Neural cell (in vitro differentiated cells): ENCODE results near the gene PRUNE2.

Experiments used
- CTCF ChIP-seq: fragments of 450-650 bp; IDR thresholded peaks from 2 replicates; pipeline ENCODE4 v1.5.1; 2014; ENCODE audit warnings: antibody characterized with exemption, mild to moderate bottlenecking, moderate library complexity; ENCODE audit not compliant: poor library complexity, severe bottlenecking
- EP300 ChIP-seq: fragments of 450-650 bp; conservative IDR thresholded peaks from 2 replicates; pipeline ENCODE4 v1.6.1; 2014; ENCODE audit warnings: antibody characterized with exemption, mild to moderate bottlenecking, moderate library complexity; ENCODE audit not compliant: poor library complexity, severe bottlenecking
- EZH2 ChIP-seq: fragments of 200-600, 300-800 bp; shearing (Covaris generic), sonication (generic); IDR thresholded peaks from 2 replicates; pipeline ENCODE4 v1.6.1; 2014; ENCODE audit warnings: antibody characterized with exemption, low read length, borderline replicate concordance, mild to moderate bottlenecking; ENCODE audit not compliant: insufficient read depth, poor library complexity, severe bottlenecking
- RAD21 ChIP-seq: fragments of 450-650 bp; conservative IDR thresholded peaks from 2 replicates; pipeline ENCODE4 v1.6.1; 2014; ENCODE audit warnings: antibody characterized with exemption, mild to moderate bottlenecking, moderate library complexity
- SMC3 ChIP-seq: fragments of 450-650 bp; conservative IDR thresholded peaks from 2 replicates; pipeline ENCODE4 v1.6.1; 2014; ENCODE audit warnings: antibody characterized with exemption, mild to moderate bottlenecking, moderate library complexity; ENCODE audit not compliant: poor library complexity

- TF ChIP-seq CTCF (no peak), EP300 (no peak), RAD21 (no peak), EZH2 (no peak), SMC3 (no peak)
These were observed 173.5 kb downstream of the PRUNE2 start for GRCh38 chr9:76732341-76732958.
